GM12864 (cell line): ENCODE results near the gene METRN.
"Not testable (repeated sequence)": the region's sequence is repeated elsewhere in the genome, so short reads cannot be mapped to it uniquely, and the experiment has no call there.

Experiments
- DNase-seq: peaks from one replicate; pipeline ENCODE4 v3.0.0-alpha.2; 2011; ENCODE audit warnings: low read depth
- H3K4me3 ChIP-seq: 2 replicates; pipeline ENCODE4 v1.5.1; 2011; ENCODE audit warnings: mild to moderate bottlenecking, low read depth, low read length, control low read depth
- TF ChIP-seq, protein P1 (sequence below): IDR thresholded peaks from 2 replicates; pipeline ENCODE4 v1.5.1; 2011; ENCODE audit warnings: low read depth, mild to moderate bottlenecking, moderate library complexity, low read length, control low read depth, inconsistent platforms; ENCODE audit errors: missing control alignments

The METRN gene

DNA sequence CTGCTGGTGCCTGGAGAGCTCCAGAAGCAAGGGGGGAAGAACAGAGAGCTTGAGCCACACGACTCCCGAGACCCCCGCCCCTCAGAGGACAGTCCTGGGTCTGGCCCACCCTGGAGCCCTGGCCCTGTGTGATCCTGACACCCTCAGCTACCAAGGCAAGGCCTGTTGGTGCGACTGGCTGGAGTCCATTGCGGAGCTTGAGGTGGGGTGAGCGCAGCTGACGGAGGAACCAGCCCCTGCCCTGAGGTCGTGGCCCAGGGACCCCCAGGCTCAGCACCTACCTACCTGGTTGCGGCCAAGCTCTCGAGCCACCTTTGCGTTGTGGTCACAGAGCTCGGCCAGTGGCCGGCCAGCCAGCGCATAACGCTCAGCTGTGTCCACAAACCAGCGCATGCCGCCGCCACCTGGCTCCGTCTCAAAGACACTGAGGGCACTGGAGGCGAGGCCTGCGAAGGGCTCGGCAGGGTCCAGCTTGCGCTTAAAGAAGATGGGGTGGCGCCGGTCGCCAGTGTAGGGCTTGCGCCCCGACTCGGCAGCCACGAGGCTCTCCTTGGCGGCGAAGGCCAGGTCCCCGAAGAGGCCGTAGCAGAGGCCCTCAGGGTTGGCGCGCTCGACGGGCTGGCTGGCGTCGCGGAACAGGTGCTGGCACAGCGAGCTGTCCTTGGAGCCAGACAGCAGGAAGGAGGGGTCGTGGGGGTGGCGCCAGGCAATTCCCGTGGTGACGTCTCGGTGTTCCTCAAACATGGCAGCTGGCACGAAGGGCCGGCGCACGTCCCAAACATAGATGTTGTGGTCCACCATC is 28.3 kb upstream of the METRN start:
- DNase-seq: no peak
- TF ChIP-seq, protein P1, sequence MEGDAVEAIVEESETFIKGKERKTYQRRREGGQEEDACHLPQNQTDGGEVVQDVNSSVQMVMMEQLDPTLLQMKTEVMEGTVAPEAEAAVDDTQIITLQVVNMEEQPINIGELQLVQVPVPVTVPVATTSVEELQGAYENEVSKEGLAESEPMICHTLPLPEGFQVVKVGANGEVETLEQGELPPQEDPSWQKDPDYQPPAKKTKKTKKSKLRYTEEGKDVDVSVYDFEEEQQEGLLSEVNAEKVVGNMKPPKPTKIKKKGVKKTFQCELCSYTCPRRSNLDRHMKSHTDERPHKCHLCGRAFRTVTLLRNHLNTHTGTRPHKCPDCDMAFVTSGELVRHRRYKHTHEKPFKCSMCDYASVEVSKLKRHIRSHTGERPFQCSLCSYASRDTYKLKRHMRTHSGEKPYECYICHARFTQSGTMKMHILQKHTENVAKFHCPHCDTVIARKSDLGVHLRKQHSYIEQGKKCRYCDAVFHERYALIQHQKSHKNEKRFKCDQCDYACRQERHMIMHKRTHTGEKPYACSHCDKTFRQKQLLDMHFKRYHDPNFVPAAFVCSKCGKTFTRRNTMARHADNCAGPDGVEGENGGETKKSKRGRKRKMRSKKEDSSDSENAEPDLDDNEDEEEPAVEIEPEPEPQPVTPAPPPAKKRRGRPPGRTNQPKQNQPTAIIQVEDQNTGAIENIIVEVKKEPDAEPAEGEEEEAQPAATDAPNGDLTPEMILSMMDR: no peak
- no peak overlapping the region for H3K4me3 ChIP-seq

DNA sequence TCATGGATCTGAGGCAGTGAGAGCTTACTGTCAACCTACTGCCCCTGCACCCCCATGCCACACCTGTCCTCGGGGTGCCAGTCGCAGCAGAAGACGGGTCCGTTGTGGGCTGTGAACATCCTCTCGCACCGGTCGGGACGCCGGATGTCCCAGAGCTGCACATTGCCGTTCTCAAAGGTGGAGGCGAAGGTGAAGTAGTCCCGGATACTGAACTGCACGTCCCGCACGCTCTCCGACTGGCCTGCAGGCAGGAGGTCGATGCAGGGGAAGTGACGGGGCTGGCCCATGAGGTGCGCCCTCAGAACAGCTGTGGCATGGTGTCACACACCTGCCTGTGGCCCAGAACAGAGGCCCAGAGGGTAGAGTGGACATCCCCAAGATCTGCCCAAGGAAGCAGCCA is 27.4 kb upstream of the METRN start:
- no peak for DNase-seq
- H3K4me3 ChIP-seq: no peak overlapping the region
- TF ChIP-seq, protein P1: no peak

DNA sequence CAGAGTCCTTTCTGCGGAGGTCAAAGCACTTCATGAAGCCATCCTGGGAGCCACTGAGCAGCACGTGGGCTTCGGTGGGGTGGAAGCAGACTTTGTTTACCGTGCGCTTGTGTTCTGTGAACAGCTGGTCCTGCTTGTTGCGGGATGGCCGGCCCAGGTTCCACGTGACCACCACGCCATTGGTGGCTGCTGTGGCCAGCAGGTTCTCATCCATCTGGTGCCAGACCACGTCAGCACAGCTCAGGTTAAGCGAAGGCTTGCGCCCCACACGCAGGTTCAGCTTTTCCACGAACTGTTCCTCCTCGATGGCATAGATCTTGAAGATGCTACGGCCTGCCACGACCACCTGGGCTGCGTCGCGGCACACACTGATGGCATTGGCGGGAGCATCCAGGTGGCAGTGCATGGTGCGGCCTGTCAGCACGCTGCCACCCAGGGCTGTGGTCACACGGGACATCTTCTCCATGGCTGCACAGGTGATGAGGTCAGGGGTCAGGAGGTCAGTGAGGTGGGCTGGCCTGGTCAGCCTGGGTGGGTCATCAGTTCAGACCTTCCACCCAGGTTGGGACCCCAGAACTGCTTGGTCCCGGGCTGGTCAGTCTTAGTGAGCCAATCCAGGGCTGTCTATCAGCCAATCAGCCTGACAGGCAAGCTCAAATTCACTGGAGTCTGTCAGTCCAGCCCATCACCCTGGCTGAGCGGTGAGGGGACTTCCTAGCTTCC is 25.6 kb upstream of the METRN start:
- H3K4me3 ChIP-seq: peak overlapping the region; percentile 96
- DNase-seq: no peak
- TF ChIP-seq, protein P1: no peak

DNA sequence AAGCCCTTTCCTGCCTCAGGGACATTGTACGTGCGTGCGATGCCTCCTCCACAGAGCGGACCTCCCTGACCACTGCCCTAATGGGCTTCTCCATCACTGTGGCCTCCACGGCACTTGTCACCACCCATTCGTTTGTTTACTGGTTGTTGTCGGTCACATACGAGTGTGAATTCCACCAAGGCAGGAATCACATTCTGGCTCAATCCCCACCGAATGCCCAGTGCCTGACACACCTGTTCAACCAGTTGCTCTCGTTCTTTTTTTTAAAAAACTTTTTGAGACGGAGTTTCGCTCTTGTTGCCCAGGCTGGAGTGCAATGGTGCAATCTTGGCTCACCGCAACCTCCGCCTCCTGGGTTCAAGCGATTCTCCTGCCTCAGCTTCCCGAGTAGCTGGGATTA is 23.7 kb upstream of the METRN start:
- DNase-seq, H3K4me3 ChIP-seq: not testable (repeated sequence)

DNA sequence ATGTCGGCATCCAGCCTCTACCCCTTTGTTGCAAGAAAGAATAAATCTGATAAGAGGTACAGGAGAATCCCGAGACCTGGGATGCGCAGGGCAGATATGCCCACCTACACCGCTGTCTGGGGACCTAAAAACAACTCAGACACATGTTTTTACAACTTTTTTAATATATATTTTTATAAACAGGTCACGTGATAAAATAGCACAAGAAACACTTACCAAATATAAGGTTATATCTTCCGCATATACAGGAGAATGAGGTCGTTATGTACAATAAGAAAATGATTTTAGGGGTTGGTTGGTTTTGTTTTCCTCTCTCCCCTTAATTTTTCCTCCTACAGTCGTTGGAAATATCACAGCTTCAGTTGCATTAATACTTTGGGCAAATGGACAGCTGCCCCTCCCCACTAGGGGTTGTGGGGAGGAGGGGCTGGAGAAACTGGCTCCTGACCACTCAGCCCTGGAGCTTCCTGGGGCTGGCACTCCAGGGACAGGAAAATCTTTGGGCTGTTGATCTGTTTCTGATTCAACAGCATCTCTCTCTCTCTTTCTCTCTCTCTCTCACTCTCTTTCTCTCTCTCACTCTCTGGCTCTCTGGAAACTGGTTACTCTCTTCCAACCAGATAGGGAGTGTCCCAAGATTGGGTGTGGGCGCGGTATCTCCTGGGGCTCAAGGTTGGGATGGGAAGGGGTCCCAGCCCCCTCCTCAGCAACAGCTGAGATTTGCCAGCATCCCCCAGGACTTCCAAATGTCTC is 22.4 kb upstream of the METRN start:
- TF ChIP-seq, protein P1: no peak
- no peak overlapping the region for H3K4me3 ChIP-seq
- DNase-seq: no peak

DNA sequence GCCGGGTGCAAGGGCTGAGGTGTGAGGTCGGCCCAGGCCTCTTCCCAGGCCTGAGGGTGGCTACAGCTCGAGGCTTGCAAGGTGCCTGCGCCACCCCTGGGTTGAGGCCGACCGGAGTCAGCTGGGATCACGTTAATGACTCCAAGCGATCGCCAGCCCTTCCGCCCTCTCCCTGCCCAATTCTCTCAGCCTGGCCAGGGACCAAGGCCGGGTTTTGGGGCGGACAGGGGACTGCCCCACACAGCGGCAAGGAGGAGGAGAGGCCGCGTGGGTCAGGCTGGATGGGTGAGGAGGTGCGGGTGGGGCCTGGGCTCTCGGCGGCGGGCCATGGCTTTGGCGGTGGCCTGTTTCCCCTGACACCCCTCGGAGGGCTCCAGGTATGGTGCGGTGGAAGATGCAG is 21.6 kb upstream of the METRN start:
- no peak overlapping the region for H3K4me3 ChIP-seq
- TF ChIP-seq, protein P1: no peak
- DNase-seq: no peak

DNA sequence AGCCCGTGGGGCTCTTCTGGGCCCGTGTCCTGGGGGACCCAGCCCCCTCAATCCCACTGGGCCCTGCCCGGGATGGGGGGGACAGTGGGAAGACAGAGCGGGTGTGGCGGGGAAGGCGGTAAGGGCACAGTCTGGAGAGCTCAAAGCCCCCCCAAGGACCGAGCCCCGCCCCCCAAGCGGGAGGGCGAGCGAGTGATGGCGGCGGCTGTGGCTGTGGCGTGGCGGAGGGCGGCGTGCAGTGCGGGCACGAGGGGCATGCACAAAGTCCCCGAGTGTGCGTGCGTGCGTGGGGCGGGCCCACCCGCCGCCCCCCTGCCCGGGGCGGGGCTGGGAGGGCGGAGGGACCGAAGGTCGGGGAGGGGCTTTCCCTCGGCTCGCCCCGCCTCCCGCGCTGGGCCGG is 21.2 kb upstream of the METRN start:
- TF ChIP-seq, protein P1: no peak
- no peak for DNase-seq
- no peak overlapping the region for H3K4me3 ChIP-seq
